GM12878 (cell line): ENCODE data around the gene HCN1. TPM values are rescaled to one million over a fixed set of nuclear protein-coding genes. Genes with fewer than 3 reads are reported as not detected.

ENCODE experiments used
- ATAC-seq: fragments of 200-7000 bp; cut with Tn5 transposase; 3 replicates; pipeline ENCODE4 v1.9.1; 2020; ENCODE audit warnings: mild to moderate bottlenecking, moderate library complexity
- BruUV-seq: library from RNA; stranded (reverse); fragments of 400-500 nt; replicated peaks from 2 replicates; lab custom pipeline; 2021; lab: Mats Ljungman, UMichigan
- CTCF ChIA-PET: fragments of 300-600 bp; sonication (Branson Sonifier 250); formaldehyde crosslinking; extraction: SDS; loops from one replicate; lab custom pipeline; 2021; ENCODE audit warnings: inconsistent platforms; lab: Yijun Ruan, JAX
- POLR2A ChIA-PET: fragments of 350-600 bp; formaldehyde crosslinking; extraction: SDS; loops from one replicate; lab custom pipeline; 2021; ENCODE audit warnings: inconsistent platforms; lab: Charles Lee
- RAD21 ChIA-PET: fragments of 300-600 bp; sonication (Branson Sonifier 250); formaldehyde crosslinking; loops from one replicate; lab custom pipeline; 2023; ENCODE audit warnings: antibody characterized with exemption; ENCODE audit not compliant: unreplicated experiment; lab: Charles Lee
- SMC1A ChIA-PET: fragments of 300-600 bp; sonication (Branson Sonifier 250); formaldehyde crosslinking; loops from one replicate; lab custom pipeline; 2023; ENCODE audit not compliant: unreplicated experiment, uncharacterized antibody; lab: Charles Lee
- DNase-seq: peaks from one replicate; pipeline ENCODE4 v3.0.0-alpha.2; 2011; ENCODE audit warnings: low read depth, low spot score
- FAIRE-seq: peaks from 3 replicates; lab custom pipeline; 2011; peaks lifted over from hg19 to GRCh38; lab: Jason Lieb, UNC
- H2AFZ ChIP-seq: 2 replicates; pipeline ENCODE4 v1.6.0; 2011; ENCODE audit warnings: low read depth, low read length, control low read depth; ENCODE audit not compliant: control insufficient read depth
- H3K27ac ChIP-seq: 2 replicates; pipeline ENCODE4 v1.5.1; 2011; ENCODE audit warnings: control low read depth; ENCODE audit not compliant: control insufficient read depth, insufficient read depth
- H3K27me3 ChIP-seq, 2 experiments: replicated peaks in 1 of 2; 2 replicates each; pipeline versions ENCODE4 v1.6.0 to v1.6.1; 2011; ENCODE audit warnings: low read length in 1 of 2; ENCODE audit not compliant: control insufficient read depth in 2 of 2, insufficient read depth in 2 of 2
- H3K36me3 ChIP-seq, 2 experiments: 2 replicates each; pipeline ENCODE4 v1.5.1; 2011; ENCODE audit warnings: low read length in 1 of 2; ENCODE audit not compliant: control insufficient read depth in 2 of 2, insufficient read depth in 2 of 2
- H3K4me1 ChIP-seq: 2 replicates; pipeline ENCODE4 v1.6.1; 2011; ENCODE audit warnings: mild to moderate bottlenecking, low read length, moderate library complexity, mixed read lengths; ENCODE audit not compliant: control insufficient read depth, insufficient read depth
- H3K4me2 ChIP-seq: 2 replicates; pipeline ENCODE4 v1.6.0; 2011; ENCODE audit warnings: control low read depth; ENCODE audit not compliant: control insufficient read depth, insufficient read depth
- H3K4me3 ChIP-seq: fragments of 200-600 bp; sonication (generic); 2 replicates; pipeline ENCODE4 v1.5.1; 2016
- H3K79me2 ChIP-seq: 2 replicates; pipeline ENCODE4 v1.6.0; 2011; ENCODE audit warnings: low read length; ENCODE audit not compliant: control insufficient read depth, insufficient read depth
- H3K9ac ChIP-seq: 2 replicates; pipeline ENCODE4 v1.8.0; 2011; ENCODE audit warnings: low read length, control low read depth, mixed read lengths; ENCODE audit not compliant: control insufficient read depth, insufficient read depth
- H3K9me3 ChIP-seq: replicated peaks from 3 replicates; pipeline ENCODE4 v1.5.1; 2011; ENCODE audit warnings: mild to moderate bottlenecking, low read length; ENCODE audit not compliant: control insufficient read depth, insufficient read depth
- H4K20me1 ChIP-seq: 2 replicates; pipeline ENCODE4 v1.6.0; 2011; ENCODE audit not compliant: control insufficient read depth, insufficient read depth
- ATF7 ChIP-seq: fragments of 450-650 bp; IDR thresholded peaks from 2 replicates; pipeline ENCODE4 v1.6.1; 2016; ENCODE audit warnings: low read depth, mild to moderate bottlenecking
- CBX3 ChIP-seq: fragments of 200-600 bp; sonication (generic); IDR thresholded peaks from 2 replicates; pipeline ENCODE4 v1.6.1; 2016; ENCODE audit warnings: low read depth, borderline replicate concordance
- EP300 ChIP-seq, 2 experiments: fragments of 150-350 bp in 1 of 2; IDR thresholded peaks; 2 replicates each; pipeline ENCODE4 v1.6.1; 2011 to 2012; ENCODE audit warnings: low read depth in 2 of 2, low read length in 2 of 2, borderline replicate concordance in 1 of 2, improper control_type of control experiment in 1 of 2, inconsistent platforms in 1 of 2; ENCODE audit not compliant: control insufficient read depth in 1 of 2
- HDAC6 ChIP-seq: fragments of 200-600 bp; sonication (generic); IDR thresholded peaks from one replicate; pipeline ENCODE4 v1.8.0; 2017; ENCODE audit warnings: antibody characterized with exemption; ENCODE audit not compliant: unreplicated experiment
- KDM1A ChIP-seq: fragments of 200-600 bp; sonication (generic); IDR thresholded peaks from 2 replicates; pipeline ENCODE4 v1.6.1; 2016; ENCODE audit warnings: borderline replicate concordance
- NFYA ChIP-seq: IDR thresholded peaks from 2 replicates; pipeline ENCODE4 v1.6.1; 2011; ENCODE audit warnings: low read depth, mild to moderate bottlenecking, low read length, improper control_type of control experiment, borderline replicate concordance
- PAX5 ChIP-seq: IDR thresholded peaks from 2 replicates; pipeline ENCODE4 v1.6.1; 2011; ENCODE audit warnings: low read depth, low read length, borderline replicate concordance
- RAD21 ChIP-seq: IDR thresholded peaks from 2 replicates; pipeline ENCODE4 v1.6.1; 2011; ENCODE audit warnings: mild to moderate bottlenecking, low read depth, low read length, moderate library complexity; ENCODE audit not compliant: insufficient read depth
- RB1 ChIP-seq: fragments of 450-650 bp; formaldehyde crosslinking; IDR thresholded peaks from 2 replicates; pipeline ENCODE4 v1.6.1; 2017; ENCODE audit warnings: mild to moderate bottlenecking, borderline replicate concordance
- RFX5 ChIP-seq: IDR thresholded peaks from 2 replicates; pipeline ENCODE4 v1.6.1; 2011; ENCODE audit warnings: low read depth, low read length, improper control_type of control experiment
- TAF1 ChIP-seq: IDR thresholded peaks from 2 replicates; pipeline ENCODE4 v1.6.1; 2011; ENCODE audit warnings: mild to moderate bottlenecking, low read depth, low read length, borderline replicate concordance
- TCF12 ChIP-seq: IDR thresholded peaks from 2 replicates; pipeline ENCODE4 v1.6.1; 2011; ENCODE audit warnings: low read depth, mild to moderate bottlenecking, low read length
- TCF3 ChIP-seq: IDR thresholded peaks from 2 replicates; pipeline ENCODE4 v1.6.1; 2012; ENCODE audit warnings: low read depth, mild to moderate bottlenecking, low read length, borderline replicate concordance; ENCODE audit not compliant: insufficient read depth
- WRNIP1 ChIP-seq: IDR thresholded peaks from 2 replicates; pipeline ENCODE4 v1.6.1; 2011; ENCODE audit warnings: low read depth, low read length, improper control_type of control experiment, borderline replicate concordance
- in situ Hi-C: fragments of 300-500 bp; cut with MboI; formaldehyde crosslinking; loops from 9 replicates; pipeline ENCODE4 v1.14.3; 2018; ENCODE audit warnings: mixed read lengths
- intact Hi-C: fragments of 100-400 bp; cut with micrococcal nuclease; formaldehyde crosslinking; loops from one replicate; pipeline ENCODE4 v1.14.2; 2022; ENCODE audit not compliant: unreplicated experiment
- polyA plus RNA-seq, 11 experiments: library from polyadenylated mRNA; depleted of rRNA in 4 of 11; unstranded in 6 of 11; stranded (reverse) in 5 of 11; fragments of >200 nt; fragmentation: Nextera tagmentation in 4 of 11; fragmentation: Illumina TruSeq in 1 of 11; extraction: Ambion mirVana in 4 of 11; extraction: Trizol in 1 of 11; gene quantifications; 1 replicate in 1 of 11; 2 replicates in 10 of 11; pipeline versions ENCODE4 v1.2.1 to v1.2.3, GENCODE V29; 2011 to 2016; ENCODE audit warnings: inconsistent platforms in 2 of 11, missing spikeins in 2 of 11, low read depth in 1 of 11
- total RNA-seq, 4 experiments: library from RNA; depleted of rRNA in 3 of 4; stranded (reverse); fragments of >200 nt in 3 of 4; fragmentation: Illumina TruSeq in 1 of 4; extraction: Trizol in 1 of 4; gene quantifications; 2 replicates each; pipeline versions ENCODE4 v1.2.1 to v1.2.3, GENCODE V29; 2013 to 2021
- TF ChIP-seq, protein P1 (sequence below): fragments of 450-650 bp; IDR thresholded peaks from 2 replicates; pipeline ENCODE4 v1.6.1; 2017; ENCODE audit warnings: mild to moderate bottlenecking

The HCN1 gene
- total and polyA plus RNA-seq, 10 of the 15 experiments (the other 5 are each of a cell fraction or from before 2014, with no cell fraction given) = not detected

DNA sequence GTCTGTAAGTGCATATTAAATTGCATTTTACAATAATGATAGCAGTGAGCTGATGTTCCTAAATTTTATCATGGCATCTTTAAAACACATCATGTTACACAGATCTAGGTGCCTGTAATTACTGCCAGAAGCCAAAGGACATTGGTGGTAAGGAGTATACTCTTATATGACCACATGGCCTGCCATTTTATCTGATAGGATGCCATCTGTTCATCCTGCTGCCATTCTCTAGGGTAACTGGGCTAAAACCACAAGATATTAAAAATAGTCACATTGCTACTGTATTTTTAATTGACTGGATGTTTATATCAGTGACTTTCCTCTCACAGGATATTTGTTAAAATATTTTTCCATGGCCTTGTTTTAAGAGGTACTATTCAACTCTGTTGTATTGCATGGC lies 53.1 kb downstream of the HCN1 start:
- Histone ChIP-seq H3K4me1 (no peaks in the 10 kb centered on the region), H3K36me3 (no peaks in the 10 kb centered on the region), H3K27ac (no peak overlapping the region), H3K27me3 (no peaks in the 10 kb centered on the region), H4K20me1 (no peaks in the 10 kb centered on the region), H3K4me2 (no peak overlapping the region), H3K9ac (no peak overlapping the region), H3K9me3 (no peaks in the 10 kb centered on the region), H3K4me3 (no peak overlapping the region), H2AFZ (no peak overlapping the region), H3K79me2 (no peaks in the 10 kb centered on the region)
- ChIA-PET CTCF (no interaction called here), RAD21 (no interaction called here), POLR2A (no interaction called here), SMC1A (no interaction called here)
- no peak for TF ChIP-seq TAF1
- TF ChIP-seq, protein P1, sequence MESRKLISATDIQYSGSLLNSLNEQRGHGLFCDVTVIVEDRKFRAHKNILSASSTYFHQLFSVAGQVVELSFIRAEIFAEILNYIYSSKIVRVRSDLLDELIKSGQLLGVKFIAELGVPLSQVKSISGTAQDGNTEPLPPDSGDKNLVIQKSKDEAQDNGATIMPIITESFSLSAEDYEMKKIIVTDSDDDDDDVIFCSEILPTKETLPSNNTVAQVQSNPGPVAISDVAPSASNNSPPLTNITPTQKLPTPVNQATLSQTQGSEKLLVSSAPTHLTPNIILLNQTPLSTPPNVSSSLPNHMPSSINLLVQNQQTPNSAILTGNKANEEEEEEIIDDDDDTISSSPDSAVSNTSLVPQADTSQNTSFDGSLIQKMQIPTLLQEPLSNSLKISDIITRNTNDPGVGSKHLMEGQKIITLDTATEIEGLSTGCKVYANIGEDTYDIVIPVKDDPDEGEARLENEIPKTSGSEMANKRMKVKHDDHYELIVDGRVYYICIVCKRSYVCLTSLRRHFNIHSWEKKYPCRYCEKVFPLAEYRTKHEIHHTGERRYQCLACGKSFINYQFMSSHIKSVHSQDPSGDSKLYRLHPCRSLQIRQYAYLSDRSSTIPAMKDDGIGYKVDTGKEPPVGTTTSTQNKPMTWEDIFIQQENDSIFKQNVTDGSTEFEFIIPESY = no peak
- TF ChIP-seq TCF12 = no peak
- no peak for TF ChIP-seq KDM1A
- TF ChIP-seq TCF3 = no peak
- no peak for TF ChIP-seq WRNIP1
- TF ChIP-seq PAX5 = no peak
- TF ChIP-seq RAD21 = no peak
- TF ChIP-seq RB1 = no peak
- TF ChIP-seq ATF7 = no peak
- no peak for TF ChIP-seq HDAC6
- no peak for TF ChIP-seq EP300 (IDR thresholded peaks at IDR 0.05; ENCODE audit: borderline replicate concordance in 1 of 2, control insufficient read depth in 1 of 2, low read depth in 2 of 2, low read length in 2 of 2)
- no peak for TF ChIP-seq RFX5
- no peak for TF ChIP-seq NFYA
- no peak for TF ChIP-seq CBX3
- FAIRE-seq = no peak
- no peak for ATAC-seq
- DNase-seq = no peak
- BruUV-seq = no TSS peak
- intact Hi-C loops = no loop called here
- in situ Hi-C loops = no loop called here
